GM12891 (cell line): Measurements from ENCODE around the gene PTTG2.

Experiments
- PAX5 ChIP-seq: IDR thresholded peaks from 2 replicates; pipeline ENCODE4 v1.6.1; 2011; ENCODE audit warnings: low read length, moderate library complexity, mild to moderate bottlenecking; ENCODE audit not compliant: insufficient read depth, severe bottlenecking
- POLR2A ChIP-seq: IDR thresholded peaks from 2 replicates; pipeline ENCODE4 v1.6.1; 2011; ENCODE audit warnings: low read depth, low read length, control low read depth
- POLR2AphosphoS5 ChIP-seq: IDR thresholded peaks from 2 replicates; pipeline ENCODE4 v1.6.1; 2011; ENCODE audit warnings: low read depth, low read length, control low read depth
- POU2F2 ChIP-seq: IDR thresholded peaks from 2 replicates; pipeline ENCODE4 v1.6.1; 2011; ENCODE audit warnings: low read depth, mild to moderate bottlenecking, control low read depth, low read length, moderate library complexity
- SPI1 ChIP-seq: IDR thresholded peaks from 2 replicates; pipeline ENCODE4 v1.6.1; 2011; ENCODE audit warnings: low read depth, low read length, control low read depth
- TAF1 ChIP-seq: IDR thresholded peaks from 2 replicates; pipeline ENCODE4 v1.6.1; 2011; ENCODE audit warnings: low read depth, low read length, control low read depth

DNA sequence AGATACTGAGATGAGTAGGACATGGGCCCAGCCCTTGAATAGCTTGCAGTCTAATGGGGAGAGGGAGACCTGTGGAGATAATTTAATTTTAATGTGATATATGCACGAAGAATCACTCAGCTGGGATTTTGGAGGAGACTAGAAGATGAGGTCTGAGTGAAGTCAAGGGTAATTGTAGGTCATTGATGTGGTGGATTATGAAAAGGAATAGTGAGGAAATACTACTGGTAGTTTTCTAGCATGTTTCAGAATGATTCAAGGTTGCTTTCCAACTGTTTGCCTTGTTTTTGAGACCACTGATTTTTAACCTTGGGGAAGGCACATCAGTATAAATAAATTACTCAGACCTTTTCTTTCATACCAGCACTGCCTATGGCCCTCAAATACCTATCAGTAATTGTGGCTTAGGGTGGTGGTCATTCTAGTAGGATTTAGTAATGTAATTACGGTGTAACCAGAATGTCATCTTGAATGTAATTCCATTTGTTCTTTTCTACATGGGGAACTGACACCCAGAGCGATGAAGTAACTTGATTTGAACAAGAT lies 25.6 kb downstream of the PTTG2 start:
- no peak for TF ChIP-seq POLR2A
- no peak for TF ChIP-seq POLR2AphosphoS5
- no peak for TF ChIP-seq TAF1
- no peak for TF ChIP-seq PAX5
- TF ChIP-seq SPI1 = no peak
- TF ChIP-seq POU2F2 = no peak
